Right lobe of liver (tissue), 6 donors: Measurements from ENCODE around the gene COL24A1. TPM values are rescaled to one million over a fixed set of nuclear protein-coding genes. Genes with fewer than 3 reads are reported as not detected.

ENCODE experiments used
- ATAC-seq, 4 donors: fragments of 200-7000 bp; cut with Tn5 transposase; one replicate each; pipeline ENCODE4 v1.9.1; 2020; ENCODE audit warnings: mild to moderate bottlenecking in 4 of 4, moderate library complexity in 4 of 4
- DNase-seq, 3 donors: peaks; one replicate each; pipeline ENCODE4 v3.0.0-alpha.2; 2020
- H3K27ac ChIP-seq, 3 donors: fragments of 200-600 bp; one replicate each; pipeline ENCODE4 v1.8.0; 2022
- H3K27me3 ChIP-seq, 2 donors: fragments of 200-600 bp; one replicate each; pipeline ENCODE4 v1.8.0; 2022
- H3K36me3 ChIP-seq, 4 donors: fragments of 200-600 bp; sonication (generic) in 1 of 4; one replicate each; pipeline versions ENCODE4 v1.5.1 to v1.8.0; 2017 to 2022; ENCODE audit warnings: control low read depth in 1 of 4
- H3K4me1 ChIP-seq, 4 donors: fragments of 200-600 bp; sonication (generic) in 1 of 4; one replicate each; pipeline versions ENCODE4 v1.5.1 to v1.8.0; 2017 to 2022; ENCODE audit warnings: control low read depth in 1 of 4
- H3K4me3 ChIP-seq, 3 donors: fragments of 200-600 bp; one replicate each; pipeline ENCODE4 v1.8.0; 2022
- H3K9me3 ChIP-seq, 4 donors: fragments of 200-600 bp; sonication (generic) in 1 of 4; one replicate each; pipeline versions ENCODE4 v1.5.1 to v1.8.0; 2017 to 2022; ENCODE audit warnings: control low read depth in 1 of 4
- CTCF ChIP-seq, 4 donors: fragments of 200-600 bp in 3 of 4; fragments of 450-650 bp in 1 of 4; IDR thresholded peaks; one replicate each; pipeline versions ENCODE4 v1.5.1 to v1.8.0; 2016 to 2022; ENCODE audit warnings: antibody characterized with exemption in 4 of 4, mild to moderate bottlenecking in 2 of 4
- POLR2A ChIP-seq: fragments of 450-650 bp; IDR thresholded peaks from one replicate; pipeline ENCODE4 v1.6.1; 2017; ENCODE audit warnings: antibody characterized with exemption, mild to moderate bottlenecking
- WGBS: methylation state at CpG from one replicate; pipeline ENCODE4 v1.1.6; 2018; ENCODE audit warnings: low coverage, low lambda C conversion rate; ENCODE audit not compliant: insufficient coverage; ENCODE audit errors: missing lambda C conversion rate; 5-methylcytosine and 5-hydroxymethylcytosine counted together
- intact Hi-C, 2 donors: fragments of 100-400 bp; cut with DNase I; formaldehyde crosslinking; loops; one replicate each; pipeline versions ENCODE4 v1.11.2 to v1.14.1; 2022
- total RNA-seq, 6 experiments: library from RNA; depleted of rRNA in 2 of 6; stranded (reverse); fragments of >200 nt in 2 of 6; fragmentation: NEBNext Ultra II Directional in 3 of 6; extraction: Animal tissue kit (Norgen Biotek cat#: 25700) in 3 of 6; gene quantifications; one replicate each; pipeline versions ENCODE4 v1.1.0 to v1.2.4, GENCODE V29; 2016 to 2023
- donor health status: DM: no; HTN: yes; CAD: no.
- donor health status: DM: no; HTN: no; CAD: no.
- donor health status: DM: no; HTN: no; CAD: no.
- donor health status: DM: no; HTN: yes; CAD: no.
- donor health status: DM: no; HTN: yes; CAD: no.

COL24A1 gene
- total RNA-seq, 6 experiments from 2014 or later, result 0.05 to 0.07 TPM; not detected in 4

GRCh38 chr1:86069757-86070145, 86.8 kb downstream of the COL24A1 start:
- H3K9me3 ChIP-seq, result no peaks in the 10 kb centered on the region
- no peaks in the 10 kb centered on the region for H3K36me3 ChIP-seq
- no peaks in the 10 kb centered on the region for H3K4me1 ChIP-seq
- H3K4me3 ChIP-seq, result no peak overlapping the region
- no peaks in the 10 kb centered on the region for H3K27me3 ChIP-seq
- ATAC-seq (no peak), DNase-seq (no peak)
- WGBS, result 53% methylated on average over 2 of the region's 2 CpGs
- no peak overlapping the region for H3K27ac ChIP-seq
- TF ChIP-seq POLR2A (no peak), CTCF (IDR thresholded peaks at IDR 0.05) (no peak)
- intact Hi-C loops, result no loop called here

DNA sequence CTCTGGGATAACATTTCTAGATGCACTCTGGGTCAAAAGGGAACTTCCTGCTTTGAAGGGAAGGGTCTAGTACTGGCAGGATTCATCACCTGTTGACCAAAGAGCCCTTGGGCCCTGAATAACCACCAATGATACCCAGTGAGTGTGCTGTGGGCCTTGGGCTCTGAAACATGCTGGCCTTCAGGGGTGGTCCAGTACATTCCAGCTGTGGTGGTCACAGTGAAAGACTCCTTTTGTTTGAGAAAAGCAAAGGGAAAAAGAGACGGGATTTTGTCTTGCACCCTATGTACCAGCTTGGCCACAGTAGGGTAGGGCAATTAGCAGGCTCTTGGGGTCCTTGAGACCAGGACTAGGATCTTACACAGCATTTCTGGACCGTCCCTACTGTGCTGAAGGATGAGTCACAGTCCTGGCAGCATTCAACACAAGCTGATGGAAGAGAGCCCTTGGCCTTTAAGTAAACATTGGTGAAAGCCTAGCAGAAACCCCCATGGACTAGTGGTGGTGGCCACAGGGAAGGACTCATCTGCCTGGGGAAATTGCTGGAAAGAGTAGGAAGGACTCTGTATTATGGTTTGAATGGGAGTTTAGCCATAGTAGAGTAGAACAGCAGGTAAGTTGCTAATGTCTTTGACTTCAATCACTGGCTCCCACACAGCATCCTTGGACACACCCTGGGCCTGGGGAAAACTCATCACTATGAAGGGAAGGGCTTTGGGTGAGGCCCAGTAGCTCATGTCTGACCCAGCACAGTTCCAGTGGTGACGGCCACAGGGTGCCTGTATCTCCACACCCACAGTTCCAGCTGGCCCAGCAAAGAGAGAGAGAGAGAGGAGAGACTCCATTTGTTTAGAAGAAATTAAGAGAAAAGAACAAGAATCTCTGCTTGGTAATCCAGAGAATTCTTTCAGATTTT, 87.5 kb downstream of the COL24A1 start:
- TF ChIP-seq POLR2A (no peak), CTCF (IDR thresholded peaks at IDR 0.05) (no peak)
- DNase-seq (no peak), ATAC-seq (no peak)
- Histone ChIP-seq H3K27me3 (no peaks in the 10 kb centered on the region), H3K27ac (no peak overlapping the region), H3K4me1 (no peaks in the 10 kb centered on the region), H3K4me3 (no peak overlapping the region), H3K36me3 (no peaks in the 10 kb centered on the region), H3K9me3 (no peaks in the 10 kb centered on the region)
- intact Hi-C loops, result no loop called here
- WGBS, result 27% methylated on average over 3 of the region's 3 CpGs

DNA sequence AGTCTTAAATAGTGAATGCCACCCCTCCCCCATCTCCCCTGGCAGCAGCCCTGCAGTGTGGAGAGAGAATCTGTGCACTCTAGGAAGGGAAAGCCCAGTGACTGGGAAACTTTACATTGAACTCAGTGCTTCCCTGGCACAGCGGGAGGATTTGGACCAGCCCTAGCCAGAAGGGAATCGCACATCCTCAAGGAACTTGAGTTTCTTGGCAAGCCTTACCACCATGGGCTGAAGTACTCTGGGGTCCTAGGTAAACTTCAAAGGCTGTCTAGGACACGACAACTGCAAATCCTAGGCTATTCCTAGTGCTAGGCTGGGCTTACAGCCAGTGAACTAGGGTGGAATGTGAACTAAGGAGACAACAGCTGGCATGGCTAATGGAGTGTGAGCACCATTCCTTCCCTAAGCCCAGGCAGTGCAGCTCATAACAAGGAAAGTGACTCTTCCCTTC, 88.3 kb downstream of the COL24A1 start:
- H3K4me3 ChIP-seq, result no peak overlapping the region
- TF ChIP-seq POLR2A (no peak), CTCF (IDR thresholded peaks at IDR 0.05) (no peak)
- no peaks in the 10 kb centered on the region for H3K4me1 ChIP-seq
- H3K27ac ChIP-seq, result no peak overlapping the region
- H3K27me3 ChIP-seq, result no peaks in the 10 kb centered on the region
- intact Hi-C loops, result no loop called here
- whole genome bisulfite sequencing, result 20% methylated on average over 1 of the region's 3 CpGs
- no peaks in the 10 kb centered on the region for H3K9me3 ChIP-seq
- DNase-seq (no peak), ATAC-seq (no peak)
- no peaks in the 10 kb centered on the region for H3K36me3 ChIP-seq

- ATAC-seq, result no peak
- TF ChIP-seq CTCF (IDR thresholded peaks at IDR 0.05) (no peak), POLR2A (no peak)
- intact Hi-C loops, result no loop called here
- Histone ChIP-seq H3K4me3 (no peak overlapping the region), H3K27me3 (no peaks in the 10 kb centered on the region), H3K4me1 (no peaks in the 10 kb centered on the region), H3K9me3 (no peaks in the 10 kb centered on the region), H3K27ac (no peak overlapping the region), H3K36me3 (no peaks in the 10 kb centered on the region)
- DNase-seq, result no peak
Measured at GRCh38 chr1:86067626-86068025, 88.9 kb downstream of the COL24A1 start.
